Fibroblast of skin of scalp (primary cell): ENCODE measurements around the gene OR6C4. TPM values are rescaled to one million over a fixed set of nuclear protein-coding genes. Genes with fewer than 3 reads are reported as not detected.
"Not testable (repeated sequence)": the region's sequence is repeated elsewhere in the genome, so short reads cannot be mapped to it uniquely, and the experiment has no call there.

Experiments used
- DNase-seq: peaks from one replicate; pipeline ENCODE4 v3.0.0-alpha.2; 2013
- polyA plus RNA-seq, 2 experiments: library from polyadenylated mRNA; unstranded; fragments of 120-200 nt; gene quantifications; one replicate each; pipeline ENCODE4 v1.2.1, GENCODE V29; 2013; ENCODE audit not compliant: insufficient read length in 2 of 2

The OR6C4 gene
- not detected for polyA plus RNA-seq (2013, experiment 1 of 2; ENCODE audit: insufficient read length)
- polyA plus RNA-seq (2013, experiment 2 of 2; ENCODE audit: insufficient read length), result not detected

DNA sequence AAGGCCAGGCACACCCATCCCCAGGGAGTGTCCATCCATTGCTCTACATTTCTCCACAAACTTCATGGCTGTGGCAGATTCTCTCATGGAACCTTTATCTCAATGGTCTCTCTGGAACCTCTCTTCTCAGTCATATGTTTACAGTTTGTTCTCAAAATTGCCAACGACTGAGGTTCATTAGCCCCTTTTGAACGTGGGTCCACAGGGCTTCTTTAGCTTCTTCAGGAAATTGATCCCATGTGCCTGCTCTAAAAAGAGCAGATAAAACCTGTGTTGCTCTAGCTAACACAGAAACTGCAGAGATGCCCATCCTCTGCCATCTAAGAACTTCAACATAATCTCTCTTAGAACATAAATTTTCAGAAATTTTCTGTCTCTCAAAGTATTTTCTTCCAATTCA, at the start of gene OR6C4:
Gene OR6C4 (plus strand): TSS at position 301 of the 400 bp plus-strand sequence. CDS start 1,625 bp downstream, outside the sequence.
- no peak for DNase-seq

DNA sequence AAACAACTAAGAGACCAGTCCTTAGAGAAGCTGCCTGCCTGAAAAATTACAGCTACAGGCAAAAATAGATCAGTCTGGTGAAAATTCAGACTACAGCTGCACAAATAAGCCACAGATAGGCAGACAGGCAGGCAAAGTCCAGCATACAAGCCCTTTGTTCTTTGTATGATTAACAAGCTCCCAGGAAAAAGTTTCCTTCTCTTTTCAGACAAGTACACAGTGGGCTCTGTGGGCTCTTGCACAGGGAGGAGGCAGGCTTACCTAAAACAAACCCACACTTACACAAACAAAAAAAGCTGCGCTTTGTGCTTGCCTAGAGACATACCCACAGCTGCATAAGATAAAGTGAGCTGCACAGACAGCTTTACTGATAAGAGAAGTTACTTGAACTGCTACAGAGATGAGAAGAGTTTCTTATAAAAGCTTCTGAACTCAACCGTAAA, 49.6 kb upstream of the OR6C4 start:
- no peak for DNase-seq

DNA sequence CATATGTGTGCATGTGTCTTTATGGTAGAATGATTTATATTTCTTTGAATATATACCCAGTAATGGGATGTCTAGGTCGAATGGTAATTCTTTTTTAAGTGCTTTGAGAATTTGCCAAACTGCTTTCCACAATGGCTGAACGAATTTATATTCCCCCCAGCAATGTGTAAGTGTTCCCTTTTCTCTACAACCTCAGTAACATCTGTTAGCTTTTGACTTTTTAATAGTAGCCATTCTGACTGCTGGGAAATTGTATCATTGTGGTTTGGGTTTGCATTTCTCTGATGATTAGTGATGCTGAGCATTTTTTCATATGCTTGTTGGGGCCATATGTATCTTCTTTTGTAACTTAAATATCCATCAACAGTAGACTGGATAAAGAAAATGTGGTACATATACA, 47.8 kb upstream of the OR6C4 start:
- DNase-seq, result no peak

DNA sequence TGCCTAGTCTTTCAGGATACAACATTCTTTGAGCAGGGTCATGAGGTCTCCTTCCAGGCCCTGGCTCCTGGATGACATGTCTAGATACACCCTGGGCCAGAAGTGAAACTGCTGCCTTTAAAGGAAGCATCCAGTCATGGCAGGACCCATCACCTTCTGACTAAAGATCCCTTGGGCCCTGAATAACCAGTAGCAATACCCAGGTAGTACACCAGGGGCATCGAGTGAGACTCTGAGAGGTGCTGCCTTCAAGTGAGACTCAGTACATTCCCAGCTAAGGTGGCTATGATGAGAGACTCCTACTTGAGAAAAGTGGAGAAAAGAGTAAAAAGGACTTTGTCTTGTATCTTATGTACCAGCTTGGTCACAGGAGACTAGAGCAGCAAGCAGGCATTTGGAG, 33.7 kb upstream of the OR6C4 start:
- DNase-seq, result no peak

DNA sequence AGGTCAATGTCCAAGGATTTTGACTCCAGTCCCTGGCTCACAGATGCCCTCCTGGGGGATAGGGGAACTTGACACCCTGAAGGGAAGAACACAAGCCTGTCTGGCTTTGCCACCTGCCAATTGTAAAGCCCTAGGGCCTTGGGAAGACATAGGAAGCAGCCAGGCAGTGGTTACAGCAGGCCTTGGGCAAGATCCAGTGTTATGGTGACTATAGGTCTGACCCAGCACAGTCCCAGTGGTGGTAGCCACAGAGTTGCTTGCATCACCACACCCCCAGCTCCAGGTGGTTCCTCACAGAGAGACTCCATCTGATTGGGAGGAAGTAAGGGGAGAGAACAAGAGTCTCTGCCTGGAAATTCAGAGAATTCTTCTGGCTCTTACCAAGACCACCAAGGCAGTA, 33.0 kb upstream of the OR6C4 start:
- DNase-seq, result no peak

DNA sequence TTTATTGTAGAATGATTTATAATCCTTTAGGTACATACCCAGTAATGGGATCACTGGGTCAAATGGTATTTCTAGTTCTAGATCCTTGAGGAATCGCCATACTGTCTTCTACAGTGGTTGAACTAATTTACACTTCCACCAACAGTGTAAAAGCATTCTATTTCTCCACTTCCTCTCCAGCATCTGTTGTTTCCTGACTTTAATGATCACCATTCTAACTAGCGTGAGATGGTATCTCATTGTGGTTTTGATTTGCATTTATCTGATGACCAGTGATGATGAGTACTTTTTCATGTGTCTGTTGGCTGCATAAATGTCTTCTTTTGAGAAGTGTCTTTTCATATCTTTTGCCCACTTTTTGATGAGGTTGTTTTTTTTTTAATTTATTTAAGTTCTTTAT, 1.2 kb upstream of the OR6C4 start:
- DNase-seq, result not testable (repeated sequence)

DNA sequence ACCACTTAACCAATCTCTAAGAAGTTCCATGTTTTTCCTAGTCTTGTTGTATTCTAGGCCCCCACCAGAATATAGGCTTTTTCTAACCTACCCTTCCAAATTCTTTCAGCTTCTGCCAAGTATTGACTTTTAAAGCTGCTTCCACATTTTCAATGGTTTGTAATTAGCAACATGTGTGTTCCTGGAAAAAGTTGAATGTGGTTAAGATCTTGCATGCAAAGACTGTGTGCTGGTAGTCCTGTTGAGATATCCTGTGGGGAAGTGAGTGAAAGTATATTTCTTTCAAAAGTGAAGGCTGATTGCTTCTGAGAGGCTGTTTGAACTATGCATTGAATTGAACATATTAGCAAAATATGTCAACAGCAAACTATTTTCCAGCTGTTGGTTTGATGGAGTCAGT, 646 bp upstream of the OR6C4 start:
- no peak for DNase-seq

DNA sequence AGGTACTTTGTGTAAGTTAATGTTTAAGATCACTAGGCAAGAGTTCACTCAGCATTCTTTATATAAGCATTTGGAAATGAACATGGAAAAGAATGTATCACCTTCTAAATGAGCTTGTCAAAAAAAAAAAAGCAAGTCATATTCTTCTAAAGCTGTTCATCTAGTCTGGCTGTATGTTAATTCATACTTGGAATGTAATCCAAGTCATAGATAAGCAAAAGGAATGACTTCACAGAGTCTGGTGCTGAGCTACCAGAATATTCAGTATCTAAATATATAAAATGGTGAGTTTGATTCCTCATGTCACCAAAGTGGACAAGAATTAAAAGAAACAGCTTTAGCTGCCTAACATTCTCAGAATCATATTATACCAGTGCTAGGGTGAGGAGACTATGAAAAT, 4.9 kb downstream of the OR6C4 start:
- DNase-seq, result no peak

DNA sequence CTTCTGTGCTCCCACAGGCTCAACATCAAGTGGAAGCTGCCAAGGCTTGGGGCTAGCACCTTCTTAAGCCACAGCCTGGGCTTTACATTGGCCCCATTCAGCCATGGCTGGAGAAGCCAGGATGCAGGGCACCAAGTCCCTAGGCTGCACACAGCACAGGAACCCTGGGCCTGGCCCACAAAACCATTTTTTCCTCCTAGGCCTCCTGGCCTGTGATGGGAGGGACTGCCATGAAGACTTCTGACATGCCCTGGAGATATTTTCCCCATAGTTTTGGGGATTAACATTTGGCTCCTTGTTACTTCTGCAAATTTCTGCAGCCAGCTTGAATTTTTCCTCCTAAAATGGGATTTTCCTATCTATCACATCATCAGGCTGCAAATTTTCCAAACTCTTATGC, 20.7 kb downstream of the OR6C4 start:
- not testable (repeated sequence) for DNase-seq

DNA sequence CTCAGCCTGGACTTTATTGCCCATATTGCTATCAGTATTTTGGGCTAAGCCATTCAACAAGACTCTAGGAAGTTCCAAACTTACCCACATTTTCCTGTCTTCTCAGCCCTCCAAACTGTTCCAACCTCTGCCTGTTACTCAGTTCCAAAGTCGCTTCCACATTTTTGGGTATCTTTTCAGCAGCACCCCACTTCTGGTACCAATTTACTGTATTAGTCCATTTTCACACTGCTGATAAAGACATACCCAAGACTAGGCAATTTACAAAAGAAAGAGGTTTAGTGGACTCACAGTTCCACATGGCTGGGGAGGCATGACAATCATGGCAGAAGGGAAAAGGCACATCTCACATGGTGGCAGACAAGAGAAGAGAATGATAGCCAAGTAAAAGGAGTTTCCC, 21.3 kb downstream of the OR6C4 start:
- not testable (repeated sequence) for DNase-seq

DNA sequence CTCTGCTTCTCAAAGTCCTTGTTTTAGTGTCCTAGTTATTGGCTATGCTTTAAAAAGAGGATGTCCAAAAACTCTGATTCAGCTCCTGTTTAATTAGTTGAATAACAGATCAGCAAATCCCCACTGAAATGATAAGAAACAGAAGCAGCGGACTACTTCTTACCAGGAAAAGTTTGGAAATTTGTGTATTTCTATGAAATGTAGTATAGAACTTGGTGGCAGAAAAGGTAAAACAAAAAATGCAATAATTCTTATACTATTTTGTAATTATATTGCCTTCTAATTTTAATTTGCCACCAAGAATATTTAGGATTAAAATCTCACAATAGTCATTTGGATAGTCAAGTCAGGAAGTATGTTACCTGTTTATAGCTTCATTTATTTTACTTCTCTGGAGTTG, 22.8 kb downstream of the OR6C4 start, which contains the start of gene OR2AP1:
Gene OR2AP1 (plus strand): TSS at position 301 of the 400 bp plus-strand sequence. CDS start 1,947 bp downstream, outside the sequence.
- DNase-seq, result no peak

DNA sequence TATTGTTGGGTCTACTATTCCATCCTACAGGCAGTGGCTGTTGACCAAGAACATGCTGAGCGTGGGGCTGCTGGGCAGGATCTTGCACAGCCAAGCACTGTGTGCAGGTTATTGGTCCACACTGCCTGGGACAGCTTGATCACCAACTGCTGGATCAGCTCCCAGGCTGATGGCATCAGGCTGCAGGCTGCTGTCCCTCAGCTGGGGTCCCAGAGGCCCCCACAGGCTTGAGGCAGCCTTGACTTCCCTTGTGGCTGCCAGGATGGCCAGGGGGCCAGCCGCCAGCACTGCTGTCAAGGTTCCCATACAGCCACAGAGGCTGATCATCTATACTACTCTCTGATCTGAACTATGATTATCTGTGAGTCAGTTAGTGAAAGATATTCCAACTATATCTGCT, 32.7 kb downstream of the OR6C4 start:
- no peak for DNase-seq

DNA sequence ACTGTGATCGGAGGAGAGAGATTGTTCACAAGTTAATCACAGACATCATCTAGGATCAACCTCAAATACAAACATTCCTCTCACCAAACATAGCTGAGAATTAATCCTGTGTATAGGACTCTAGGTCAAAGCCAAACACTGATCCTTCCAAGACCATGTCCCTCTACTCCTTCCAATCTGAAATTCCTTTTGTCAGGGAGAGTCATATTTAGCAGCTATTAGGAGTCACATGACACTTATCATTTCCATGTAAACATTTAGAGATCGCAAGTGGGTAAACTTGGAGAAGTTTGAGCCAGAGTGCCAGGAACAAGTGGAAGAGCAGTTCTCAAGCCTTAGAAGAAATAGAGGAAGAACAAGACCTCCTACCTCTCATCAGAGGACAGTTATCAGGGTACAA, 36.4 kb downstream of the OR6C4 start:
- DNase-seq, result no peak

DNA sequence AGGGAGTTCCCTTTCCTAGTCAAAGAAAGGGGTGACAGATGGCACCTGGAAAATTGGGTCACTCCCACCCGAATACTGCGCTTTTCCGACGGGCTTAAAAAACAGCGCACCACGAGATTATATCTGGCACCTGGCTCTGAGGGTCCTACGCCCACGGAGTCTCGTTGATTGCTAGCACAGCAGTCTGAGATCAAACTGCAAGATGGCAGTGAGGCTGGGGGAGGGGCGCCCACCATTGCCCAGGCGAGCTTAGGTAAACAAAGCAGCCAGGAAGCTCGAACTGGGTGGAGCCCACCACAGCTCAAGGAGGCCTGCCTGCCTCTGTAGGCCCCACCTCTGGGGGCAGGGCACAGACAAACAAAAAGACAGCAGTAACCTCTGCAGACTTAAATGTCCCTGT, 40.8 kb downstream of the OR6C4 start:
- not testable (repeated sequence) for DNase-seq
